Measurements from ENCODE around the gene NCAM2. TPM values are rescaled to one million over a fixed set of nuclear protein-coding genes. Genes with fewer than 3 reads are reported as not detected.

The NCAM2 gene
- total and polyA plus RNA-seq, 2 experiments from 2014 or later, result 0.36 to 0.83 TPM

DNA sequence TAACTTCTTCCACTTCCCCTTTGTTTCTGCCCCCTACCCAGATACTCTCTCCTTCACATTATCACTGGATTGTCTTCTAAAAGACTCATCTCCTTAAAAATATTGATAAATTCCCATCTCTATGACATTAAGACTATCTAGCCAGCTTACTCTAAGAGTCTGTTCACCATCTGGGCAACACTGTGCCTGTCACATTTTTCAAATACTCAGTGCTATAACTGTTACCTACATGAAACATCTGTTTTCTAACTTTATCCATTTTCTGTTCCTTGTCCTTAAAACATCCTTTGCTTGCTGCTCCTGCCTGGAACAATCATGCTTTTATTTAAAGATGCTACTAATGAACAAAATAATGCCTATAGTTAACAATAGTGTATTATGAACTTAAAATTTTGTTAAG lies 81.4 kb downstream of the NCAM2 start (continued):
- TF ChIP-seq, protein P1, sequence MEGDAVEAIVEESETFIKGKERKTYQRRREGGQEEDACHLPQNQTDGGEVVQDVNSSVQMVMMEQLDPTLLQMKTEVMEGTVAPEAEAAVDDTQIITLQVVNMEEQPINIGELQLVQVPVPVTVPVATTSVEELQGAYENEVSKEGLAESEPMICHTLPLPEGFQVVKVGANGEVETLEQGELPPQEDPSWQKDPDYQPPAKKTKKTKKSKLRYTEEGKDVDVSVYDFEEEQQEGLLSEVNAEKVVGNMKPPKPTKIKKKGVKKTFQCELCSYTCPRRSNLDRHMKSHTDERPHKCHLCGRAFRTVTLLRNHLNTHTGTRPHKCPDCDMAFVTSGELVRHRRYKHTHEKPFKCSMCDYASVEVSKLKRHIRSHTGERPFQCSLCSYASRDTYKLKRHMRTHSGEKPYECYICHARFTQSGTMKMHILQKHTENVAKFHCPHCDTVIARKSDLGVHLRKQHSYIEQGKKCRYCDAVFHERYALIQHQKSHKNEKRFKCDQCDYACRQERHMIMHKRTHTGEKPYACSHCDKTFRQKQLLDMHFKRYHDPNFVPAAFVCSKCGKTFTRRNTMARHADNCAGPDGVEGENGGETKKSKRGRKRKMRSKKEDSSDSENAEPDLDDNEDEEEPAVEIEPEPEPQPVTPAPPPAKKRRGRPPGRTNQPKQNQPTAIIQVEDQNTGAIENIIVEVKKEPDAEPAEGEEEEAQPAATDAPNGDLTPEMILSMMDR (conservative IDR thresholded peaks at IDR 0.05; ENCODE audit: low read depth in 2 of 2), result no peak
- TF ChIP-seq STAT1 (IDR thresholded peaks at IDR 0.05; ENCODE audit: unreplicated experiment) (no peak), EZH2 (IDR thresholded peaks at IDR 0.05; ENCODE audit: low read depth, unreplicated experiment) (no peak)

DNA sequence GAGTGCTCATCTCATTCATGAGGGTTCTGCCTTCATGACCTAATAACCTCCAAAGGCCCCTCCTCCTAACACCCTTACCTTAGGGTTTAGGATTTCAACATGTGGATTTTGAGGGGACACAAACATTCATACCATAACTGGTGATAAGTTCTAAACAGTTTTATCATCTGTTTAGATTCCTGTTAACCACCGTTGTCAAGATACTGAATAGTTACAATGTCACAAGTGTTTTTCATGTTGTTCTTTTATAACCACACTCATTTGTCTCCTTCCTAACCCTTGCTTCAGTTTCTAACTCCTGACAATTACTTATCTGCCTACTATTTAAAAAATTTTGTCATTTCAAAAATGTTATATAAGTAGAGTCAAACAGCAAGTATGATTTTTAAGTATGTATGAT lies 86.0 kb downstream of the NCAM2 start:
- no peak for TF ChIP-seq JUNB (IDR thresholded peaks at IDR 0.05; ENCODE audit: unreplicated experiment)
- no peak for TF ChIP-seq EZH2phosphoT487 (IDR thresholded peaks at IDR 0.05; ENCODE audit: unreplicated experiment)
- Mint-ChIP-seq H3K27ac (no peak overlapping the region), H3K4me1 (peaks cover 10% of the 10 kb centered on the region), H3K27me3 (ENCODE audit: insufficient read depth, low read depth, poor library complexity) (no peaks in the 10 kb centered on the region), H3K4me3 (no peak overlapping the region), H3K36me3 (ENCODE audit: low read depth) (no peaks in the 10 kb centered on the region), H3K9me3 (no peaks in the 10 kb centered on the region)
- no peak overlapping the region for H3K27ac ChIP-seq (ENCODE audit: low read depth)
- H3K79me2 ChIP-seq (replicated peaks; ENCODE audit: insufficient read depth), result no peaks in the 10 kb centered on the region
- no peak overlapping the region for H3K4me3 ChIP-seq
- DNase-seq (ENCODE audit: low spot score), result no peak
- no peak for ATAC-seq
- no peaks in the 10 kb centered on the region for H4K20me1 ChIP-seq (replicated peaks; ENCODE audit: insufficient read depth)
- no peak overlapping the region for H3K4me2 ChIP-seq
- H3K9me2 ChIP-seq (ENCODE audit: insufficient read depth), result peaks cover 4% of the 10 kb centered on the region; the same call in 1 of the 2 replicates
- H3K36me3 ChIP-seq (ENCODE audit: insufficient read depth), result no peaks in the 10 kb centered on the region
- H3K27me3 ChIP-seq (ENCODE audit: insufficient read depth), result no peaks in the 10 kb centered on the region
- H3F3A ChIP-seq (replicated peaks; ENCODE audit: low read depth), result no peaks in the 10 kb centered on the region
- peaks cover 7% of the 10 kb centered on the region; the same call in 1 of the 2 replicates for H3K4me1 ChIP-seq (ENCODE audit: insufficient read depth)
- H2AFZ ChIP-seq, result no peak overlapping the region

DNA sequence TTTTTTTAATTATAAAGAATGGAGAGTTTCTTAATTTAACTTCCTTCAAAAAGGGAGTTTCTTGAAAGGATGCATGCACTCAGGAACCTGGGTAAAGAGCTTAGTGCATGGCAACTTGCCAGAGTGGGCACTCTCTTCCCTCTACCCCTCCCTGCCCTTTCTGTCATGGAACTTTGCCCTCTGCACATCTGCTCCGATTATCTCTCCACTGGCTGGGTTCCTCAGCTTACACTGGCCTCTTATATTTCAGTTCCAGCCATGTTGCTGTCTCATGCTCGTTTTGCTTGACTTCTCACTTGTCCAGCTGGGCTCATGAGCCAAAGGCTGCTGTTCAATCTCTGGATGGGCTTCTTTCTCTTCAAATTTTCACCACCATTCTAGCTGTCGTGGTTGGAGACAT lies 87.0 kb downstream of the NCAM2 start:
- Mint-ChIP-seq H3K27me3 (ENCODE audit: insufficient read depth, low read depth, poor library complexity) (no peaks in the 10 kb centered on the region), H3K27ac (no peak overlapping the region), H3K9me3 (no peaks in the 10 kb centered on the region), H3K4me3 (no peak overlapping the region), H3K36me3 (ENCODE audit: low read depth) (no peaks in the 10 kb centered on the region), H3K4me1 (peaks cover 4% of the 10 kb centered on the region; the same call in 1 of the 3 replicates)
- H4K20me1 ChIP-seq (replicated peaks; ENCODE audit: insufficient read depth), result no peaks in the 10 kb centered on the region
- H3K27ac ChIP-seq (ENCODE audit: low read depth), result no peak overlapping the region
- peak overlapping the region; percentile 83; the same call in 1 of the 2 replicates for H2AFZ ChIP-seq
- H3K9me2 ChIP-seq (ENCODE audit: insufficient read depth), result peaks cover 4% of the 10 kb centered on the region; the same call in 1 of the 2 replicates
- no peak overlapping the region for H3K4me3 ChIP-seq
- no peak overlapping the region for H3K4me2 ChIP-seq
- H3F3A ChIP-seq (replicated peaks; ENCODE audit: low read depth), result no peaks in the 10 kb centered on the region
- DNase-seq (ENCODE audit: low spot score) (no peak), ATAC-seq (no peak)
- H3K4me1 ChIP-seq (ENCODE audit: insufficient read depth), result no peaks in the 10 kb centered on the region
- no peaks in the 10 kb centered on the region for H3K79me2 ChIP-seq (replicated peaks; ENCODE audit: insufficient read depth)
- no peaks in the 10 kb centered on the region for H3K27me3 ChIP-seq (ENCODE audit: insufficient read depth)
- H3K36me3 ChIP-seq (ENCODE audit: insufficient read depth), result no peaks in the 10 kb centered on the region
- TF ChIP-seq, protein P2, sequence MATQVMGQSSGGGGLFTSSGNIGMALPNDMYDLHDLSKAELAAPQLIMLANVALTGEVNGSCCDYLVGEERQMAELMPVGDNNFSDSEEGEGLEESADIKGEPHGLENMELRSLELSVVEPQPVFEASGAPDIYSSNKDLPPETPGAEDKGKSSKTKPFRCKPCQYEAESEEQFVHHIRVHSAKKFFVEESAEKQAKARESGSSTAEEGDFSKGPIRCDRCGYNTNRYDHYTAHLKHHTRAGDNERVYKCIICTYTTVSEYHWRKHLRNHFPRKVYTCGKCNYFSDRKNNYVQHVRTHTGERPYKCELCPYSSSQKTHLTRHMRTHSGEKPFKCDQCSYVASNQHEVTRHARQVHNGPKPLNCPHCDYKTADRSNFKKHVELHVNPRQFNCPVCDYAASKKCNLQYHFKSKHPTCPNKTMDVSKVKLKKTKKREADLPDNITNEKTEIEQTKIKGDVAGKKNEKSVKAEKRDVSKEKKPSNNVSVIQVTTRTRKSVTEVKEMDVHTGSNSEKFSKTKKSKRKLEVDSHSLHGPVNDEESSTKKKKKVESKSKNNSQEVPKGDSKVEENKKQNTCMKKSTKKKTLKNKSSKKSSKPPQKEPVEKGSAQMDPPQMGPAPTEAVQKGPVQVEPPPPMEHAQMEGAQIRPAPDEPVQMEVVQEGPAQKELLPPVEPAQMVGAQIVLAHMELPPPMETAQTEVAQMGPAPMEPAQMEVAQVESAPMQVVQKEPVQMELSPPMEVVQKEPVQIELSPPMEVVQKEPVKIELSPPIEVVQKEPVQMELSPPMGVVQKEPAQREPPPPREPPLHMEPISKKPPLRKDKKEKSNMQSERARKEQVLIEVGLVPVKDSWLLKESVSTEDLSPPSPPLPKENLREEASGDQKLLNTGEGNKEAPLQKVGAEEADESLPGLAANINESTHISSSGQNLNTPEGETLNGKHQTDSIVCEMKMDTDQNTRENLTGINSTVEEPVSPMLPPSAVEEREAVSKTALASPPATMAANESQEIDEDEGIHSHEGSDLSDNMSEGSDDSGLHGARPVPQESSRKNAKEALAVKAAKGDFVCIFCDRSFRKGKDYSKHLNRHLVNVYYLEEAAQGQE (IDR thresholded peaks at IDR 0.05; ENCODE audit: unreplicated experiment), result no peak
- TF ChIP-seq POLR2AphosphoS5 (IDR thresholded peaks at IDR 0.05; ENCODE audit: low read depth) (no peak), NANOG (IDR thresholded peaks at IDR 0.05; ENCODE audit: borderline replicate concordance) (no peak), CREB1 (CRISPR knock-in tag; IDR thresholded peaks at IDR 0.05; ENCODE audit: low read depth) (no peak)
- TF ChIP-seq, protein P3, sequence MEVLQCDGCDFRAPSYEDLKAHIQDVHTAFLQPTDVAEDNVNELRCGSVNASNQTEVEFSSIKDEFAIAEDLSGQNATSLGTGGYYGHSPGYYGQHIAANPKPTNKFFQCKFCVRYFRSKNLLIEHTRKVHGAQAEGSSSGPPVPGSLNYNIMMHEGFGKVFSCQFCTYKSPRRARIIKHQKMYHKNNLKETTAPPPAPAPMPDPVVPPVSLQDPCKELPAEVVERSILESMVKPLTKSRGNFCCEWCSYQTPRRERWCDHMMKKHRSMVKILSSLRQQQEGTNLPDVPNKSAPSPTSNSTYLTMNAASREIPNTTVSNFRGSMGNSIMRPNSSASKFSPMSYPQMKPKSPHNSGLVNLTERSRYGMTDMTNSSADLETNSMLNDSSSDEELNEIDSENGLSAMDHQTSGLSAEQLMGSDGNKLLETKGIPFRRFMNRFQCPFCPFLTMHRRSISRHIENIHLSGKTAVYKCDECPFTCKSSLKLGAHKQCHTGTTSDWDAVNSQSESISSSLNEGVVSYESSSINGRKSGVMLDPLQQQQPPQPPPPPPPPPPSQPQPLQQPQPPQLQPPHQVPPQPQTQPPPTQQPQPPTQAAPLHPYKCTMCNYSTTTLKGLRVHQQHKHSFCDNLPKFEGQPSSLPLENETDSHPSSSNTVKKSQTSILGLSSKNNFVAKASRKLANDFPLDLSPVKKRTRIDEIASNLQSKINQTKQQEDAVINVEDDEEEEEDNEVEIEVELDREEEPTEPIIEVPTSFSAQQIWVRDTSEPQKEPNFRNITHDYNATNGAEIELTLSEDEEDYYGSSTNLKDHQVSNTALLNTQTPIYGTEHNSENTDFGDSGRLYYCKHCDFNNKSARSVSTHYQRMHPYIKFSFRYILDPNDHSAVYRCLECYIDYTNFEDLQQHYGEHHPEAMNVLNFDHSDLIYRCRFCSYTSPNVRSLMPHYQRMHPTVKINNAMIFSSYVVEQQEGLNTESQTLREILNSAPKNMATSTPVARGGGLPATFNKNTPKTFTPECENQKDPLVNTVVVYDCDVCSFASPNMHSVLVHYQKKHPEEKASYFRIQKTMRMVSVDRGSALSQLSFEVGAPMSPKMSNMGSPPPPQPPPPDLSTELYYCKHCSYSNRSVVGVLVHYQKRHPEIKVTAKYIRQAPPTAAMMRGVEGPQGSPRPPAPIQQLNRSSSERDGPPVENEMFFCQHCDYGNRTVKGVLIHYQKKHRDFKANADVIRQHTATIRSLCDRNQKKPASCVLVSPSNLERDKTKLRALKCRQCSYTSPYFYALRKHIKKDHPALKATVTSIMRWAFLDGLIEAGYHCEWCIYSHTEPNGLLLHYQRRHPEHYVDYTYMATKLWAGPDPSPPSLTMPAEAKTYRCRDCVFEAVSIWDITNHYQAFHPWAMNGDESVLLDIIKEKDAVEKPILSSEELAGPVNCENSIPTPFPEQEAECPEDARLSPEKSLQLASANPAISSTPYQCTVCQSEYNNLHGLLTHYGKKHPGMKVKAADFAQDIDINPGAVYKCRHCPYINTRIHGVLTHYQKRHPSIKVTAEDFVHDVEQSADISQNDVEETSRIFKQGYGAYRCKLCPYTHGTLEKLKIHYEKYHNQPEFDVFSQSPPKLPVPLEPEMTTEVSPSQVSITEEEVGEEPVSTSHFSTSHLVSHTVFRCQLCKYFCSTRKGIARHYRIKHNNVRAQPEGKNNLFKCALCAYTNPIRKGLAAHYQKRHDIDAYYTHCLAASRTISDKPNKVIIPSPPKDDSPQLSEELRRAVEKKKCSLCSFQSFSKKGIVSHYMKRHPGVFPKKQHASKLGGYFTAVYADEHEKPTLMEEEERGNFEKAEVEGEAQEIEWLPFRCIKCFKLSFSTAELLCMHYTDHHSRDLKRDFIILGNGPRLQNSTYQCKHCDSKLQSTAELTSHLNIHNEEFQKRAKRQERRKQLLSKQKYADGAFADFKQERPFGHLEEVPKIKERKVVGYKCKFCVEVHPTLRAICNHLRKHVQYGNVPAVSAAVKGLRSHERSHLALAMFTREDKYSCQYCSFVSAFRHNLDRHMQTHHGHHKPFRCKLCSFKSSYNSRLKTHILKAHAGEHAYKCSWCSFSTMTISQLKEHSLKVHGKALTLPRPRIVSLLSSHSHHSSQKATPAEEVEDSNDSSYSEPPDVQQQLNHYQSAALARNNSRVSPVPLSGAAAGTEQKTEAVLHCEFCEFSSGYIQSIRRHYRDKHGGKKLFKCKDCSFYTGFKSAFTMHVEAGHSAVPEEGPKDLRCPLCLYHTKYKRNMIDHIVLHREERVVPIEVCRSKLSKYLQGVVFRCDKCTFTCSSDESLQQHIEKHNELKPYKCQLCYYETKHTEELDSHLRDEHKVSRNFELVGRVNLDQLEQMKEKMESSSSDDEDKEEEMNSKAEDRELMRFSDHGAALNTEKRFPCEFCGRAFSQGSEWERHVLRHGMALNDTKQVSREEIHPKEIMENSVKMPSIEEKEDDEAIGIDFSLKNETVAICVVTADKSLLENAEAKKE (CRISPR knock-in tag; IDR thresholded peaks at IDR 0.05), result no peak

Data from GM23338 (cell line).